Activated CD8-positive, alpha-beta memory T cell treated with anti-CD3 and anti-CD28 coated beads for 24 hours (primary cell): ENCODE results near the gene TGIF2.
A peak's percentile ranks its signal among the peaks of the same experiment; 100 is the strongest.
"Not testable (repeated sequence)": the region's sequence is repeated elsewhere in the genome, so short reads cannot be mapped to it uniquely, and the experiment has no call there.

ENCODE experiments used
- DNase-seq: peaks from one replicate; pipeline ENCODE4 v3.0.0-alpha.2; 2020

TGIF2 gene

GRCh38 chr20:36547186-36548005, 26.0 kb upstream of the TGIF2 start:
- no peak for DNase-seq

GRCh38 chr20:36548006-36548315, 25.4 kb upstream of the TGIF2 start:
- no peak for DNase-seq

- DNase-seq = no peak
These were observed 24.4 kb upstream of the TGIF2 start for GRCh38 chr20:36548704-36549627.

- no peak for DNase-seq
These were observed 23.8 kb upstream of the TGIF2 start for GRCh38 chr20:36549628-36549941.

GRCh38 chr20:36549942-36550789, 23.2 kb upstream of the TGIF2 start:
- DNase-seq = no peak

GRCh38 chr20:36550790-36551299, 22.6 kb upstream of the TGIF2 start:
- DNase-seq = no peak

- no peak for DNase-seq
These were observed 18.1 kb upstream of the TGIF2 start for GRCh38 chr20:36555248-36555647.

- DNase-seq = no peak
These were observed 10.7 kb upstream of the TGIF2 start for GRCh38 chr20:36562724-36563123.

- no peak for DNase-seq
These were observed 10.0 kb upstream of the TGIF2 start for GRCh38 chr20:36563374-36563773.

- not testable (repeated sequence) for DNase-seq
These were observed 9.2 kb upstream of the TGIF2 start for GRCh38 chr20:36564078-36564725.

- not testable (repeated sequence) for DNase-seq
These were observed 8.7 kb upstream of the TGIF2 start for GRCh38 chr20:36564726-36565121.

GRCh38 chr20:36565520-36565919, 7.9 kb upstream of the TGIF2 start:
- no peak for DNase-seq

- DNase-seq = no peak
These were observed 3.5 kb upstream of the TGIF2 start for GRCh38 chr20:36569847-36570429.

- DNase-seq = no peak
These were observed 1.6 kb upstream of the TGIF2 start for GRCh38 chr20:36571564-36572504.

GRCh38 chr20:36572701-36573102, 695 bp upstream of the TGIF2 start:
- DNase-seq = no peak

GRCh38 chr20:36573798-36574365, 485 bp downstream of the TGIF2 start:
- DNase-seq = peak; percentile 76

- peak; percentile 83 for DNase-seq
These were observed 1.2 kb downstream of the TGIF2 start for GRCh38 chr20:36574366-36575135.

GRCh38 chr20:36576081-36576445, 2.7 kb downstream of the TGIF2 start:
- DNase-seq = no peak

GRCh38 chr20:36578356-36579041, 5.1 kb downstream of the TGIF2 start:
- DNase-seq = no peak
